HG03460 (cell line): Measurements from ENCODE around the gene ARPC1B.
"Not testable (repeated sequence)": the region's sequence is repeated elsewhere in the genome, so short reads cannot be mapped to it uniquely, and the experiment has no call there.

Source experiments
- ATAC-seq: cut with Tn5 transposase; IDR thresholded peaks from one replicate; pipeline ENCODE4 v1.9.1; 2021; ENCODE audit not compliant: unreplicated experiment

ARPC1B gene

GRCh38 chr7:99387239-99387635 lies 12.7 kb downstream of the ARPC1B start:
- ATAC-seq, result not testable (repeated sequence)

GRCh38 chr7:99387912-99388311 lies 13.4 kb downstream of the ARPC1B start:
- ATAC-seq, result no peak

GRCh38 chr7:99389772-99390171 lies 15.2 kb downstream of the ARPC1B start:
- no peak for ATAC-seq

GRCh38 chr7:99390941-99391602 lies 16.5 kb downstream of the ARPC1B start:
- ATAC-seq, result no peak

- ATAC-seq, result no peak
Measured at GRCh38 chr7:99392046-99392445, 17.5 kb downstream of the ARPC1B start.

- peak; percentile 63 for ATAC-seq
Measured at GRCh38 chr7:99392659-99393354, 18.3 kb downstream of the ARPC1B start.

GRCh38 chr7:99393355-99394187 lies 19.0 kb downstream of the ARPC1B start:
- no peak for ATAC-seq

GRCh38 chr7:99394188-99394502 lies 19.6 kb downstream of the ARPC1B start:
- ATAC-seq, result no peak

GRCh38 chr7:99395616-99396327 lies 21.2 kb downstream of the ARPC1B start:
- ATAC-seq, result no peak

- no peak for ATAC-seq
Measured at GRCh38 chr7:99396418-99397296, 22.1 kb downstream of the ARPC1B start.

GRCh38 chr7:99397297-99397983 lies 22.9 kb downstream of the ARPC1B start:
- no peak for ATAC-seq

- no peak for ATAC-seq
Measured at GRCh38 chr7:99398891-99399445, 24.4 kb downstream of the ARPC1B start.

GRCh38 chr7:99399597-99399996 lies 25.1 kb downstream of the ARPC1B start:
- ATAC-seq, result no peak

- ATAC-seq, result no peak
Measured at GRCh38 chr7:99402854-99403253, 28.3 kb downstream of the ARPC1B start.

GRCh38 chr7:99403764-99404163 lies 29.2 kb downstream of the ARPC1B start:
- ATAC-seq, result no peak

GRCh38 chr7:99404235-99404976 lies 29.9 kb downstream of the ARPC1B start:
- ATAC-seq, result no peak

- no peak for ATAC-seq
Measured at GRCh38 chr7:99404977-99405320, 30.4 kb downstream of the ARPC1B start.

- no peak for ATAC-seq
Measured at GRCh38 chr7:99406557-99406956, 32.0 kb downstream of the ARPC1B start.

GRCh38 chr7:99407872-99408378 lies 33.4 kb downstream of the ARPC1B start:
- no peak for ATAC-seq
